HepG2 (cell line): ENCODE results near the gene RRP36. TPM values are rescaled to one million over a fixed set of nuclear protein-coding genes. Genes with fewer than 3 reads are reported as not detected.

ENCODE experiments used
- AHR ChIP-seq: IDR thresholded peaks from 2 replicates; pipeline ENCODE4 v1.6.1; 2018; ENCODE audit warnings: missing genetic modification reagents, missing compliant biosample characterization
- BCLAF1 ChIP-seq: fragments of 450-650 bp; IDR thresholded peaks from 2 replicates; pipeline ENCODE4 v1.6.1; 2017; ENCODE audit warnings: mild to moderate bottlenecking
- CBX5 ChIP-seq: sonication (generic); formaldehyde crosslinking; IDR thresholded peaks from 2 replicates; pipeline ENCODE4 v1.4.0; 2020; ENCODE audit warnings: missing genetic modification reagents, borderline replicate concordance
- HMGXB4 ChIP-seq, 2 experiments: sonication (generic) in 1 of 2; formaldehyde crosslinking in 1 of 2; IDR thresholded peaks; 2 replicates each; pipeline versions ENCODE4 v1.4.0 to v1.6.1; 2018 to 2020; ENCODE audit warnings: missing genetic modification reagents in 2 of 2, borderline replicate concordance in 1 of 2, low read depth in 1 of 2, mild to moderate bottlenecking in 1 of 2, missing biosample characterization in 1 of 2
- KLF11 ChIP-seq: IDR thresholded peaks from 2 replicates; pipeline ENCODE4 v1.6.1; 2016; ENCODE audit warnings: missing compliant biosample characterization
- MLXIP ChIP-seq: sonication (generic); formaldehyde crosslinking; IDR thresholded peaks from 2 replicates; pipeline ENCODE4 v1.9.0; 2021; ENCODE audit warnings: missing genetic modification reagents, borderline replicate concordance
- POGZ ChIP-seq: sonication (generic); formaldehyde crosslinking; IDR thresholded peaks from 2 replicates; pipeline ENCODE4 v1.4.0; 2020; ENCODE audit warnings: mild to moderate bottlenecking, missing genetic modification reagents
- RFXANK ChIP-seq: IDR thresholded peaks from 2 replicates; pipeline ENCODE4 v1.6.1; 2016
- SIX4 ChIP-seq: sonication (generic); formaldehyde crosslinking; IDR thresholded peaks from 2 replicates; pipeline ENCODE4 v1.4.0; 2020; ENCODE audit warnings: missing genetic modification reagents
- ZBTB3 ChIP-seq: sonication (generic); formaldehyde crosslinking; IDR thresholded peaks from 2 replicates; pipeline ENCODE4 v1.4.0; 2020; ENCODE audit warnings: low read depth, mild to moderate bottlenecking, moderate library complexity, missing genetic modification reagents, borderline replicate concordance
- ZNF264 ChIP-seq: sonication (generic); formaldehyde crosslinking; IDR thresholded peaks from 2 replicates; pipeline ENCODE4 v1.4.0; 2020; ENCODE audit warnings: missing genetic modification reagents
- ZNF619 ChIP-seq: sonication (generic); formaldehyde crosslinking; IDR thresholded peaks from 2 replicates; pipeline ENCODE4 v1.4.0; 2020; ENCODE audit warnings: mild to moderate bottlenecking, missing genetic modification reagents
- polyA plus RNA-seq, 8 experiments: library from polyadenylated mRNA; depleted of rRNA in 3 of 8; stranded (reverse) in 7 of 8; unstranded in 1 of 8; fragments of >200 nt; fragmentation: Illumina TruSeq in 4 of 8; extraction: Trizol in 4 of 8; gene quantifications; 2 replicates each; pipeline versions ENCODE4 v1.2.1 to v1.2.3, GENCODE V29; 2011 to 2016; ENCODE audit warnings: low read depth in 4 of 8, missing spikeins in 1 of 8, mixed read lengths in 1 of 8; ENCODE audit not compliant: insufficient read depth in 1 of 8
- total RNA-seq, 5 experiments: library from RNA; depleted of rRNA; stranded (reverse); fragments of >200 nt; fragmentation: Illumina TruSeq; extraction: Trizol; gene quantifications; 2 replicates each; pipeline ENCODE4 v1.2.3, GENCODE V29; 2016; ENCODE audit warnings: low read depth in 1 of 5
- TF ChIP-seq, protein P1 (sequence below): sonication (generic); formaldehyde crosslinking; IDR thresholded peaks from 2 replicates; pipeline ENCODE4 v1.8.1; 2023; ENCODE audit warnings: mild to moderate bottlenecking, missing genetic modification reagents
- TF ChIP-seq, protein P2 (sequence below): IDR thresholded peaks from 2 replicates; pipeline ENCODE4 v1.6.1; 2016; ENCODE audit warnings: low read depth, control low read depth

RRP36 gene
- total and polyA plus RNA-seq, 2 of the 13 experiments (the other 11 are each of a cell fraction or from before 2014, with no cell fraction given) = 29.5 to 144 TPM

- TF ChIP-seq, protein P1, sequence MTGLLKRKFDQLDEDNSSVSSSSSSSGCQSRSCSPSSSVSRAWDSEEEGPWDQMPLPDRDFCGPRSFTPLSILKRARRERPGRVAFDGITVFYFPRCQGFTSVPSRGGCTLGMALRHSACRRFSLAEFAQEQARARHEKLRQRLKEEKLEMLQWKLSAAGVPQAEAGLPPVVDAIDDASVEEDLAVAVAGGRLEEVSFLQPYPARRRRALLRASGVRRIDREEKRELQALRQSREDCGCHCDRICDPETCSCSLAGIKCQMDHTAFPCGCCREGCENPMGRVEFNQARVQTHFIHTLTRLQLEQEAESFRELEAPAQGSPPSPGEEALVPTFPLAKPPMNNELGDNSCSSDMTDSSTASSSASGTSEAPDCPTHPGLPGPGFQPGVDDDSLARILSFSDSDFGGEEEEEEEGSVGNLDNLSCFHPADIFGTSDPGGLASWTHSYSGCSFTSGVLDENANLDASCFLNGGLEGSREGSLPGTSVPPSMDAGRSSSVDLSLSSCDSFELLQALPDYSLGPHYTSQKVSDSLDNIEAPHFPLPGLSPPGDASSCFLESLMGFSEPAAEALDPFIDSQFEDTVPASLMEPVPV (CRISPR knock-in tag) = peak; percentile 77
- peak; percentile 45; the same call in 1 of the 2 replicates for TF ChIP-seq SIX4 (CRISPR knock-in tag)
- 0 out of 2 replicates have a peak, but pooled peaks have one; percentile 41 for TF ChIP-seq RFXANK (CRISPR knock-in tag)
- TF ChIP-seq POGZ (CRISPR knock-in tag) = peak; percentile 82
- no peak for TF ChIP-seq ZNF619 (CRISPR knock-in tag)
- TF ChIP-seq ZBTB3 (CRISPR knock-in tag) = 0 out of 2 replicates have a peak, but pooled peaks have one; percentile 19
- no peak; a peak in 3 of 4 replicates for TF ChIP-seq HMGXB4 (CRISPR knock-in tag; IDR thresholded peaks at IDR 0.05; ENCODE audit: borderline replicate concordance in 1 of 2, low read depth in 1 of 2)
- peak; percentile 58; the same call in 1 of the 2 replicates for TF ChIP-seq CBX5
- TF ChIP-seq BCLAF1 = no peak
- TF ChIP-seq AHR (CRISPR knock-in tag) = peak; percentile 69
- TF ChIP-seq, protein P2, sequence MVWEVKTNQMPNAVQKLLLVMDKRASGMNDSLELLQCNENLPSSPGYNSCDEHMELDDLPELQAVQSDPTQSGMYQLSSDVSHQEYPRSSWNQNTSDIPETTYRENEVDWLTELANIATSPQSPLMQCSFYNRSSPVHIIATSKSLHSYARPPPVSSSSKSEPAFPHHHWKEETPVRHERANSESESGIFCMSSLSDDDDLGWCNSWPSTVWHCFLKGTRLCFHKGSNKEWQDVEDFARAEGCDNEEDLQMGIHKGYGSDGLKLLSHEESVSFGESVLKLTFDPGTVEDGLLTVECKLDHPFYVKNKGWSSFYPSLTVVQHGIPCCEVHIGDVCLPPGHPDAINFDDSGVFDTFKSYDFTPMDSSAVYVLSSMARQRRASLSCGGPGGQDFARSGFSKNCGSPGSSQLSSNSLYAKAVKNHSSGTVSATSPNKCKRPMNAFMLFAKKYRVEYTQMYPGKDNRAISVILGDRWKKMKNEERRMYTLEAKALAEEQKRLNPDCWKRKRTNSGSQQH (CRISPR knock-in tag) = peak; percentile 87; the same call in 1 of the 2 replicates
- TF ChIP-seq ZNF264 (CRISPR knock-in tag) = 0 out of 2 replicates have a peak, but pooled peaks have one; percentile 23
- no peak for TF ChIP-seq KLF11 (CRISPR knock-in tag)
- TF ChIP-seq MLXIP (CRISPR knock-in tag) = no peak
Measured at GRCh38 chr6:43059168-43060033, 38.0 kb downstream of the RRP36 start, which contains the start of the genes KLC4 and MRPL2 (continued).
